Measurements from ENCODE around the gene CCL7. TPM values are rescaled to one million over a fixed set of nuclear protein-coding genes. Genes with fewer than 3 reads are reported as not detected.
"Not testable (repeated sequence)": the region's sequence is repeated elsewhere in the genome, so short reads cannot be mapped to it uniquely, and the experiment has no call there.

The CCL7 gene
- under 1 TPM in 1 of 4 donors, not detected in 3; 0.15 TPM for polyA plus RNA-seq
- long read RNA-seq, donor 1 = 0 reads
- long read RNA-seq, donor 2 = 0 reads
- long read RNA-seq, donor 3 = 0 reads
- long read RNA-seq, donor 4 = 0 reads
- long read RNA-seq, donor 5 = 0 reads
- long read RNA-seq, donor 6 = 0 reads
- long read RNA-seq, donor 7 = 0 reads
- long read RNA-seq, donor 8 = 0 reads
- long read RNA-seq, donor 9 = 0 reads
- long read RNA-seq, donor 10 = 0 reads

- Histone ChIP-seq H3K27me3 (ENCODE audit: control insufficient read depth in 3 of 3, insufficient read depth in 3 of 3, low read length in 3 of 3) (peaks cover 0 to 4% (median 0%) of the 10 kb centered on the region in 3 donors), H3K4me3 (ENCODE audit: low read depth in 1 of 3, low read length in 3 of 3) (no peak within 1 kb of the TSS), H3K36me3 (ENCODE audit: control insufficient read depth in 3 of 3, insufficient read depth in 2 of 3, low read depth in 1 of 3, low read length in 3 of 3) (no peaks in the 10 kb centered on the region), H3K4me1 (ENCODE audit: control insufficient read depth in 3 of 3, insufficient read depth in 2 of 3, low read depth in 1 of 3, low read length in 2 of 3) (no peaks in the 10 kb centered on the region), H3K27ac (ENCODE audit: low read depth in 1 of 3, low read length in 2 of 3) (no peak within 1 kb of the TSS), H3K9me3 (ENCODE audit: control insufficient read depth in 2 of 2, insufficient read depth in 1 of 2, low read depth in 1 of 2, low read length in 1 of 2) (no peaks in the 10 kb centered on the region)
- FAIRE-seq (no peak), DNase-seq (no peak)
- WGBS, 3 donors = 0 to 13% (median 4%) methylated on average over 1 of the region's 1 CpG
Measured at GRCh38 chr17:34269969-34270368, at the start of gene CCL7. Gene CCL7, plus strand, starts transcription at chr17:34270221. Its CDS starts 70 bp downstream, at chr17:34270291.

- DNase-seq (no peak), FAIRE-seq (no peak)
- Histone ChIP-seq H3K27ac (ENCODE audit: low read depth in 1 of 3, low read length in 2 of 3) (no peak overlapping the region), H3K36me3 (ENCODE audit: control insufficient read depth in 3 of 3, insufficient read depth in 2 of 3, low read depth in 1 of 3, low read length in 3 of 3) (no peaks in the 10 kb centered on the region), H3K4me1 (ENCODE audit: control insufficient read depth in 3 of 3, insufficient read depth in 2 of 3, low read depth in 1 of 3, low read length in 2 of 3) (no peaks in the 10 kb centered on the region), H3K9me3 (ENCODE audit: control insufficient read depth in 2 of 2, insufficient read depth in 1 of 2, low read depth in 1 of 2, low read length in 1 of 2) (no peaks in the 10 kb centered on the region), H3K4me3 (ENCODE audit: low read depth in 1 of 3, low read length in 3 of 3) (no peak overlapping the region), H3K27me3 (ENCODE audit: control insufficient read depth in 3 of 3, insufficient read depth in 3 of 3, low read length in 3 of 3) (no peaks in the 10 kb centered on the region)
- 86 to 94% (median 90%) methylated on average over 5 of the region's 5 CpGs for WGBS, 3 donors
Measured at GRCh38 chr17:34220752-34221395, 49.1 kb upstream of the CCL7 start.

- H3K9me3 ChIP-seq (ENCODE audit: control insufficient read depth in 2 of 2, insufficient read depth in 1 of 2, low read depth in 1 of 2, low read length in 1 of 2) = no peaks in the 10 kb centered on the region
- 80 to 89% (median 86%) methylated on average over 4 of the region's 4 CpGs for WGBS, 3 donors
- DNase-seq (no peak), FAIRE-seq (no peak)
- no peaks in the 10 kb centered on the region for H3K27me3 ChIP-seq (ENCODE audit: control insufficient read depth in 3 of 3, insufficient read depth in 3 of 3, low read length in 3 of 3)
- no peak overlapping the region for H3K27ac ChIP-seq (ENCODE audit: low read depth in 1 of 3, low read length in 2 of 3)
- H3K4me3 ChIP-seq (ENCODE audit: low read depth in 1 of 3, low read length in 3 of 3) = no peak overlapping the region
- H3K36me3 ChIP-seq (ENCODE audit: control insufficient read depth in 3 of 3, insufficient read depth in 2 of 3, low read depth in 1 of 3, low read length in 3 of 3) = no peaks in the 10 kb centered on the region
- no peaks in the 10 kb centered on the region for H3K4me1 ChIP-seq (ENCODE audit: control insufficient read depth in 3 of 3, insufficient read depth in 2 of 3, low read depth in 1 of 3, low read length in 2 of 3)
Measured at GRCh38 chr17:34221411-34221810, 48.6 kb upstream of the CCL7 start.

GRCh38 chr17:34222722-34223497, 47.1 kb upstream of the CCL7 start:
- no peaks in the 10 kb centered on the region for H3K9me3 ChIP-seq (ENCODE audit: control insufficient read depth in 2 of 2, insufficient read depth in 1 of 2, low read depth in 1 of 2, low read length in 1 of 2)
- no peak overlapping the region for H3K27ac ChIP-seq (ENCODE audit: low read depth in 1 of 3, low read length in 2 of 3)
- no peaks in the 10 kb centered on the region for H3K4me1 ChIP-seq (ENCODE audit: control insufficient read depth in 3 of 3, insufficient read depth in 2 of 3, low read depth in 1 of 3, low read length in 2 of 3)
- H3K27me3 ChIP-seq (ENCODE audit: control insufficient read depth in 3 of 3, insufficient read depth in 3 of 3, low read length in 3 of 3) = no peaks in the 10 kb centered on the region
- no peaks in the 10 kb centered on the region for H3K36me3 ChIP-seq (ENCODE audit: control insufficient read depth in 3 of 3, insufficient read depth in 2 of 3, low read depth in 1 of 3, low read length in 3 of 3)
- H3K4me3 ChIP-seq (ENCODE audit: low read depth in 1 of 3, low read length in 3 of 3) = no peak overlapping the region
- 72 to 75% (median 72%) methylated on average over 3 of the region's 3 CpGs for WGBS, 3 donors
- FAIRE-seq = no peak
- DNase-seq = no peak

- Histone ChIP-seq H3K9me3 (ENCODE audit: control insufficient read depth in 2 of 2, insufficient read depth in 1 of 2, low read depth in 1 of 2, low read length in 1 of 2) (peaks cover 0 to 6% of the 10 kb centered on the region in 2 donors), H3K27ac (ENCODE audit: low read depth in 1 of 3, low read length in 2 of 3) (no peak overlapping the region), H3K4me1 (ENCODE audit: control insufficient read depth in 3 of 3, insufficient read depth in 2 of 3, low read depth in 1 of 3, low read length in 2 of 3) (no peaks in the 10 kb centered on the region), H3K36me3 (ENCODE audit: control insufficient read depth in 3 of 3, insufficient read depth in 2 of 3, low read depth in 1 of 3, low read length in 3 of 3) (no peaks in the 10 kb centered on the region), H3K4me3 (ENCODE audit: low read depth in 1 of 3, low read length in 3 of 3) (no peak overlapping the region), H3K27me3 (ENCODE audit: control insufficient read depth in 3 of 3, insufficient read depth in 3 of 3, low read length in 3 of 3) (no peaks in the 10 kb centered on the region)
- FAIRE-seq (no peak), DNase-seq (no peak)
- 81 to 95% (median 90%) methylated on average over 9 of the region's 9 CpGs for WGBS, 3 donors
Measured at GRCh38 chr17:34225046-34225445, 45.0 kb upstream of the CCL7 start.

- Histone ChIP-seq H3K36me3 (ENCODE audit: control insufficient read depth in 3 of 3, insufficient read depth in 2 of 3, low read depth in 1 of 3, low read length in 3 of 3) (no peaks in the 10 kb centered on the region), H3K27me3 (ENCODE audit: control insufficient read depth in 3 of 3, insufficient read depth in 3 of 3, low read length in 3 of 3) (no peaks in the 10 kb centered on the region), H3K4me1 (ENCODE audit: control insufficient read depth in 3 of 3, insufficient read depth in 2 of 3, low read depth in 1 of 3, low read length in 2 of 3) (no peaks in the 10 kb centered on the region), H3K9me3 (ENCODE audit: control insufficient read depth in 2 of 2, insufficient read depth in 1 of 2, low read depth in 1 of 2, low read length in 1 of 2) (peaks cover 0 to 9% of the 10 kb centered on the region in 2 donors), H3K4me3 (ENCODE audit: low read depth in 1 of 3, low read length in 3 of 3) (no peak overlapping the region), H3K27ac (ENCODE audit: low read depth in 1 of 3, low read length in 2 of 3) (no peak overlapping the region)
- 57 to 70% (median 61%) methylated on average over 3 of the region's 3 CpGs for WGBS, 3 donors
- FAIRE-seq (no peak), DNase-seq (no peak)
Measured at GRCh38 chr17:34226011-34226743, 43.8 kb upstream of the CCL7 start.

GRCh38 chr17:34226744-34227034, 43.3 kb upstream of the CCL7 start:
- no peak for DNase-seq
- Histone ChIP-seq H3K27me3 (ENCODE audit: control insufficient read depth in 3 of 3, insufficient read depth in 3 of 3, low read length in 3 of 3) (no peaks in the 10 kb centered on the region), H3K27ac (ENCODE audit: low read depth in 1 of 3, low read length in 2 of 3) (no peak overlapping the region), H3K36me3 (ENCODE audit: control insufficient read depth in 3 of 3, insufficient read depth in 2 of 3, low read depth in 1 of 3, low read length in 3 of 3) (no peaks in the 10 kb centered on the region), H3K4me1 (ENCODE audit: control insufficient read depth in 3 of 3, insufficient read depth in 2 of 3, low read depth in 1 of 3, low read length in 2 of 3) (no peaks in the 10 kb centered on the region), H3K9me3 (ENCODE audit: control insufficient read depth in 2 of 2, insufficient read depth in 1 of 2, low read depth in 1 of 2, low read length in 1 of 2) (peaks cover 0 to 9% of the 10 kb centered on the region in 2 donors), H3K4me3 (ENCODE audit: low read depth in 1 of 3, low read length in 3 of 3) (no peak overlapping the region)
- no peak for FAIRE-seq

- not testable (repeated sequence) for DNase-seq; H3K36me3 ChIP-seq (ENCODE audit: control insufficient read depth in 3 of 3, insufficient read depth in 2 of 3, low read depth in 1 of 3, low read length in 3 of 3); H3K9me3 ChIP-seq (ENCODE audit: control insufficient read depth in 2 of 2, insufficient read depth in 1 of 2, low read depth in 1 of 2, low read length in 1 of 2); H3K4me1 ChIP-seq (ENCODE audit: control insufficient read depth in 3 of 3, insufficient read depth in 2 of 3, low read depth in 1 of 3, low read length in 2 of 3); H3K27ac ChIP-seq (ENCODE audit: low read depth in 1 of 3, low read length in 2 of 3); H3K27me3 ChIP-seq (ENCODE audit: control insufficient read depth in 3 of 3, insufficient read depth in 3 of 3, low read length in 3 of 3); FAIRE-seq; H3K4me3 ChIP-seq (ENCODE audit: low read depth in 1 of 3, low read length in 3 of 3)
- 82 to 95% (median 94%) methylated on average over 2 of the region's 2 CpGs for WGBS, 3 donors
Measured at GRCh38 chr17:34227293-34227692, 42.7 kb upstream of the CCL7 start.
